SU-DHL-6 (cell line): ENCODE measurements around the gene RBM19.
"Not testable (repeated sequence)": the region's sequence is repeated elsewhere in the genome, so short reads cannot be mapped to it uniquely, and the experiment has no call there.

ENCODE experiments used
- H2AFZ ChIP-seq: fragments of 200-600 bp; sonication (generic); 2 replicates; pipeline ENCODE4 v1.6.1; 2014; ENCODE audit warnings: low read depth, mild to moderate bottlenecking, moderate library complexity, mixed read lengths, antibody characterized with exemption, low read length; ENCODE audit not compliant: severe bottlenecking
- H3F3A ChIP-seq: fragments of 200-600 bp; shearing (Covaris generic); 2 replicates; pipeline ENCODE4 v1.6.0; 2016; ENCODE audit warnings: antibody characterized with exemption, mild to moderate bottlenecking; ENCODE audit not compliant: insufficient read depth
- H3K27ac ChIP-seq: fragments of 200-600 bp; sonication (generic); 2 replicates; pipeline ENCODE4 v1.5.1; 2016; ENCODE audit warnings: low read depth, mild to moderate bottlenecking, low read length, moderate library complexity, mixed read lengths
- H3K27me3 ChIP-seq: fragments of 200-600 bp; sonication (generic), shearing (Covaris generic); 2 replicates; pipeline ENCODE4 v1.6.0; 2014; ENCODE audit warnings: mild to moderate bottlenecking, low read length
- H3K36me3 ChIP-seq: fragments of 200-600 bp; sonication (generic); 2 replicates; pipeline ENCODE4 v1.6.1; 2014; ENCODE audit warnings: mild to moderate bottlenecking, low read length, mixed read lengths
- H3K4me2 ChIP-seq: fragments of 300-600, 200-600 bp; shearing (Covaris generic), sonication (generic); 2 replicates; pipeline ENCODE4 v1.6.0; 2014; ENCODE audit warnings: low read length, low read depth, mild to moderate bottlenecking; ENCODE audit not compliant: poor library complexity, severe bottlenecking
- H3K4me3 ChIP-seq: fragments of 200-600 bp; sonication (generic); 2 replicates; pipeline ENCODE4 v1.5.1; 2014; ENCODE audit warnings: antibody characterized with exemption, low read length, mild to moderate bottlenecking, mixed read lengths; ENCODE audit not compliant: insufficient read depth, poor library complexity, severe bottlenecking
- H3K79me2 ChIP-seq: fragments of 200-600 bp; sonication (generic); 2 replicates; pipeline ENCODE4 v1.6.1; 2014; ENCODE audit warnings: mild to moderate bottlenecking, low read length, moderate library complexity; ENCODE audit not compliant: insufficient read depth
- H3K9ac ChIP-seq: fragments of 200-600 bp; sonication (generic); 2 replicates; pipeline ENCODE4 v1.7.0; 2014; ENCODE audit warnings: mild to moderate bottlenecking, low read length
- H3K9me2 ChIP-seq: fragments of 200-600 bp; sonication (generic); replicated peaks from 2 replicates; pipeline ENCODE4 v1.6.1; 2014; ENCODE audit warnings: low read length; ENCODE audit not compliant: insufficient read depth
- H3K9me3 ChIP-seq: fragments of 200-600 bp; sonication (generic); 2 replicates; pipeline ENCODE4 v1.6.1; 2014; ENCODE audit warnings: low read length, mixed read lengths; ENCODE audit not compliant: insufficient read depth
- H4K20me1 ChIP-seq: fragments of 200-600 bp; sonication (generic); 2 replicates; pipeline ENCODE4 v1.6.1; 2014; ENCODE audit warnings: low read depth, mild to moderate bottlenecking, antibody characterized with exemption, low read length, moderate library complexity, mixed read lengths
- EZH2phosphoT487 ChIP-seq: fragments of 200-600 bp; sonication (generic), shearing (Covaris generic); conservative IDR thresholded peaks from 2 replicates; pipeline ENCODE4 v1.6.1; 2018; ENCODE audit warnings: mild to moderate bottlenecking, antibody characterized with exemption, low read length, moderate library complexity, mixed read lengths
- TF ChIP-seq, protein P1 (sequence below): fragments of 200-600 bp; sonication (generic); IDR thresholded peaks from one replicate; pipeline ENCODE4 v1.5.1; 2017; ENCODE audit warnings: antibody characterized with exemption, mild to moderate bottlenecking, low read length, moderate library complexity; ENCODE audit not compliant: insufficient read depth, poor library complexity, severe bottlenecking

RBM19 gene

DNA sequence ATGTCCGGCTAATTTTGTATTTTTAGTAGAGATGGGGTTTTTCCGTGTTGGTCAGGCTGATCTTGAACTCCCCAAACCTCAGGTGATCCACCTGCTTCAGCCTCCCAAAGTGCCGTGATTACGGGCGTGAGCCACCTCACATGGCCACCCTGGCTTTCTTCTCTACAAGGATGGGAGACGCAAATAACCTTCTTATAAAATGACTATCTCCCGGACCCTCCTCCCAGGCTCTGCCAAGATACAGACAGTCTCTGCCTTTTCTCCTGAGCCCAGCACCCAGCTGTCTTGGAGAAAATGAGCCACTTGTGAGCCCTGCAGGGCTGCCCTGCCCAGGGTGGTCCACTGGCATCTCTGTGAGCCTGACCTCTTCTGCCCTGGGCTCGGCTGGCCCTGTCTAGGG, 34.7 kb upstream of the RBM19 start:
- H3K4me2 ChIP-seq = no peak overlapping the region
- no peaks in the 10 kb centered on the region for H3K9me3 ChIP-seq
- H3F3A ChIP-seq = no peaks in the 10 kb centered on the region
- H3K4me3 ChIP-seq = no peak overlapping the region
- TF ChIP-seq EZH2phosphoT487 = no peak
- TF ChIP-seq, protein P1, sequence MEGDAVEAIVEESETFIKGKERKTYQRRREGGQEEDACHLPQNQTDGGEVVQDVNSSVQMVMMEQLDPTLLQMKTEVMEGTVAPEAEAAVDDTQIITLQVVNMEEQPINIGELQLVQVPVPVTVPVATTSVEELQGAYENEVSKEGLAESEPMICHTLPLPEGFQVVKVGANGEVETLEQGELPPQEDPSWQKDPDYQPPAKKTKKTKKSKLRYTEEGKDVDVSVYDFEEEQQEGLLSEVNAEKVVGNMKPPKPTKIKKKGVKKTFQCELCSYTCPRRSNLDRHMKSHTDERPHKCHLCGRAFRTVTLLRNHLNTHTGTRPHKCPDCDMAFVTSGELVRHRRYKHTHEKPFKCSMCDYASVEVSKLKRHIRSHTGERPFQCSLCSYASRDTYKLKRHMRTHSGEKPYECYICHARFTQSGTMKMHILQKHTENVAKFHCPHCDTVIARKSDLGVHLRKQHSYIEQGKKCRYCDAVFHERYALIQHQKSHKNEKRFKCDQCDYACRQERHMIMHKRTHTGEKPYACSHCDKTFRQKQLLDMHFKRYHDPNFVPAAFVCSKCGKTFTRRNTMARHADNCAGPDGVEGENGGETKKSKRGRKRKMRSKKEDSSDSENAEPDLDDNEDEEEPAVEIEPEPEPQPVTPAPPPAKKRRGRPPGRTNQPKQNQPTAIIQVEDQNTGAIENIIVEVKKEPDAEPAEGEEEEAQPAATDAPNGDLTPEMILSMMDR = no peak
- H4K20me1 ChIP-seq = no peaks in the 10 kb centered on the region
- H3K27me3 ChIP-seq = no peaks in the 10 kb centered on the region
- no peaks in the 10 kb centered on the region for H3K36me3 ChIP-seq
- no peaks in the 10 kb centered on the region for H3K79me2 ChIP-seq
- no peak overlapping the region for H2AFZ ChIP-seq
- no peak overlapping the region for H3K27ac ChIP-seq
- no peak overlapping the region for H3K9ac ChIP-seq
- no peaks in the 10 kb centered on the region for H3K9me2 ChIP-seq

DNA sequence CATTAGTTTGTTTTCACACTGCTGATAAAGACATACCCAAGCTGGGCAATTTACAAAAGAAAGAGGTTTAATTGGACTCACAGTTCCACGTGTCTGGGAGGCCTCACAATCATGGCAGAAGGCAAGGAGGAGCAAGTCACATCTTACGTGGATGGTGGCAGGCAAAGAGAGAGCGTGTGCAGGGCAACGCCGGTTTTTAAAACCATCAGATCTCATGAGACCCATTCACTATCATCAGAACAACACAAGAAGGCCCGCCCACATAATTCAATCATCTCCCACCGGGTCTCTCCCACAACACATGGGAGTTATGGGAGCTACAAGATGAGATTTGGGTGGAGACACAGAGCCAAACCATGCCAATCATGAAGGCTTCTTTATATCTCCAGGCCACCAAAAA, 34.1 kb upstream of the RBM19 start:
- H2AFZ ChIP-seq, H3F3A ChIP-seq, H3K36me3 ChIP-seq, H3K27me3 ChIP-seq, H3K9ac ChIP-seq, H3K4me2 ChIP-seq, H3K27ac ChIP-seq, H3K79me2 ChIP-seq, H3K4me3 ChIP-seq, H3K9me2 ChIP-seq, H3K9me3 ChIP-seq, H4K20me1 ChIP-seq: not testable (repeated sequence)

DNA sequence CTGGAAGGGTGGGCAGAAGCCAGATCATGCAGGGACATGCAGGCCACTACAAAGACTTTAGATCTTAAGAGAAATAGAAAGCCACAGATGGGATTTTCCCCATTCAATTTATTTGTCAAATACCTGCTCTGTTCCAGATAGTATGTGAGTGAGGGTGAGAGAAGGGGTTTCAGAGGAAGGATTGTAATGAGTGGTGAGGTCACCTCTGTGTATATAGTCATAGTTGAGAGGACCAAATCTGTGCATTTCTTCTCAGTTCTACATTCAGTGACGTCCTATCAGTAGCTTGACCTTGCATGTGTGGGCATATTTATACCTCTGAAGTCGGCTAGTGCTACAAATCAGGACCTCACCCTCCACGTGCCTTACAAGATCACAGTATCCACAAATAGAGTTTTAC, 31.2 kb upstream of the RBM19 start:
- Histone ChIP-seq H3K27me3 (no peaks in the 10 kb centered on the region), H4K20me1 (no peaks in the 10 kb centered on the region), H3F3A (no peaks in the 10 kb centered on the region), H3K27ac (no peak overlapping the region), H3K9me2 (no peaks in the 10 kb centered on the region), H3K36me3 (no peaks in the 10 kb centered on the region), H3K4me3 (no peak overlapping the region), H3K79me2 (no peaks in the 10 kb centered on the region), H3K9me3 (no peaks in the 10 kb centered on the region), H3K9ac (no peak overlapping the region), H3K4me2 (no peak overlapping the region), H2AFZ (no peak overlapping the region)
- TF ChIP-seq EZH2phosphoT487 = no peak
- TF ChIP-seq, protein P1 = no peak

DNA sequence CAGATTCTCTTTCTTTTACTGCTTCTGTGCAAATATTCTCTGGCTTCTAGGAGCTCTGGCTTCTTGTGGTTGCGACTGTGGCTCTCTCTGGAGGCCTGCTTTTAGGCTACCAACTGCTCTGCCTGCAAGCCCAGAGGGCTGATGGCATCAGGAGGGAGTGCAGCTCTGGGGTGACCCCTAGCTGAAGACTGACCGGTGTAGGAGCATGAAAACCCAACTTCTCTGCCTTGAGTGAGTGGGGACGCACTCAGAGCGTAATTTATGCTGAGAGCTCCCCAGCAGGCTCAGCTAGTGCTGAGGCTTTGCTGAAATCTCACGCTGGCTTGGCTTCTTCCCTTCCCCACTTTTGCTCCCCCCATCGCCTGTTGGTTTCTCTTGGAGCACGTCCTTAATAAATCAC, 29.9 kb upstream of the RBM19 start:
- Histone ChIP-seq H4K20me1 (no peaks in the 10 kb centered on the region), H3K9ac (no peak overlapping the region), H2AFZ (no peak overlapping the region), H3K27me3 (no peaks in the 10 kb centered on the region), H3K4me2 (no peak overlapping the region), H3K9me3 (no peaks in the 10 kb centered on the region), H3K79me2 (no peaks in the 10 kb centered on the region), H3K4me3 (no peak overlapping the region), H3K27ac (no peak overlapping the region), H3K36me3 (no peaks in the 10 kb centered on the region), H3F3A (no peaks in the 10 kb centered on the region), H3K9me2 (no peaks in the 10 kb centered on the region)
- TF ChIP-seq, protein P1 = no peak
- no peak for TF ChIP-seq EZH2phosphoT487
